Keratinocyte (primary cell): ENCODE results near the gene CCR9. TPM values are rescaled to one million over a fixed set of nuclear protein-coding genes. Genes with fewer than 3 reads are reported as not detected.

ENCODE experiments used
- DNase-seq: peaks from one replicate; pipeline ENCODE4 v3.0.0-alpha.2; 2011; ENCODE audit warnings: low read depth, missing footprints, low spot score
- FAIRE-seq: peaks from 2 replicates; lab custom pipeline; 2011; peaks lifted over from hg19 to GRCh38; lab: Jason Lieb, UNC
- H2AFZ ChIP-seq: 2 replicates; pipeline ENCODE4 v1.6.0; 2012; ENCODE audit warnings: low read length, control low read depth, inconsistent platforms; ENCODE audit not compliant: control insufficient read depth
- H3K27ac ChIP-seq: 2 replicates; pipeline ENCODE4 v1.5.1; 2011; ENCODE audit warnings: low read length; ENCODE audit not compliant: control insufficient read depth, insufficient read depth
- H3K27me3 ChIP-seq: 3 replicates; pipeline ENCODE4 v1.6.0; 2011; ENCODE audit warnings: low read length; ENCODE audit not compliant: control insufficient read depth, insufficient read depth; ENCODE audit errors: extremely low read depth
- H3K36me3 ChIP-seq, 2 experiments: 2 replicates in 1 of 2; 3 replicates in 1 of 2; pipeline ENCODE4 v1.5.1; 2011; ENCODE audit warnings: low read length in 2 of 2, mild to moderate bottlenecking in 1 of 2; ENCODE audit not compliant: control insufficient read depth in 2 of 2, insufficient read depth in 2 of 2; ENCODE audit errors: extremely low read depth in 1 of 2
- H3K4me1 ChIP-seq: 3 replicates; pipeline ENCODE4 v1.5.1; 2011; ENCODE audit warnings: low read length; ENCODE audit not compliant: control insufficient read depth, insufficient read depth; ENCODE audit errors: extremely low read depth
- H3K4me2 ChIP-seq: 3 replicates; pipeline ENCODE4 v1.6.0; 2011; ENCODE audit warnings: low read depth, low read length; ENCODE audit not compliant: control insufficient read depth, insufficient read depth; ENCODE audit errors: extremely low read depth
- H3K4me3 ChIP-seq, 3 experiments: fragments of 200-600 bp in 1 of 3; sonication (generic) in 1 of 3; 2 replicates in 2 of 3; 3 replicates in 1 of 3; pipeline ENCODE4 v1.5.1; 2011 to 2016; ENCODE audit warnings: low read length in 3 of 3, mild to moderate bottlenecking in 3 of 3, control low read depth in 2 of 3, inconsistent platforms in 1 of 3, low read depth in 1 of 3, mixed read lengths in 1 of 3, mixed run types in 1 of 3, moderate library complexity in 1 of 3; ENCODE audit not compliant: control insufficient read depth in 2 of 3, insufficient read depth in 2 of 3; ENCODE audit errors: extremely low read depth in 1 of 3
- H3K79me2 ChIP-seq: 2 replicates; pipeline ENCODE4 v1.6.0; 2012; ENCODE audit warnings: low read length; ENCODE audit not compliant: control insufficient read depth, insufficient read depth
- H3K9ac ChIP-seq: 3 replicates; pipeline ENCODE4 v1.6.0; 2011; ENCODE audit warnings: low read length; ENCODE audit not compliant: control insufficient read depth, insufficient read depth; ENCODE audit errors: extremely low read depth
- H3K9me1 ChIP-seq: 3 replicates; pipeline ENCODE4 v1.6.0; 2011; ENCODE audit warnings: low read length; ENCODE audit not compliant: control insufficient read depth, insufficient read depth; ENCODE audit errors: extremely low read depth
- H3K9me3 ChIP-seq: 2 replicates; pipeline ENCODE4 v1.5.1; 2012; ENCODE audit warnings: low read depth, low read length; ENCODE audit not compliant: control insufficient read depth
- H4K20me1 ChIP-seq: 3 replicates; pipeline ENCODE4 v1.6.0; 2011; ENCODE audit warnings: low read length; ENCODE audit not compliant: control insufficient read depth, insufficient read depth; ENCODE audit errors: extremely low read depth
- EZH2 ChIP-seq: IDR thresholded peaks from one replicate; pipeline ENCODE4 v1.6.1; 2012; ENCODE audit warnings: inconsistent platforms, mild to moderate bottlenecking, low read length, moderate library complexity
- dilution Hi-C: fragments of 300-500 bp; cut with MboI; formaldehyde crosslinking; loops from one replicate; pipeline ENCODE4 v1.7.0; 2020; ENCODE audit warnings: low sequenced_read_pairs; ENCODE audit not compliant: extremely low pct_ligation_motif_present
- polyA plus RNA-seq, 5 experiments: library from polyadenylated mRNA; depleted of rRNA in 3 of 5; stranded (reverse) in 3 of 5; stranded (forward) in 1 of 5; unstranded in 1 of 5; fragments of >200 nt; gene quantifications; 1 replicate in 1 of 5; 2 replicates in 3 of 5; 3 replicates in 1 of 5; pipeline versions ENCODE4 v1.2.1 to v1.2.3, GENCODE V29; 2011 to 2012; ENCODE audit warnings: missing spikeins in 2 of 5, low read depth in 1 of 5, low replicate concordance in 1 of 5
- TF ChIP-seq, protein P1 (sequence below), 3 experiments: IDR thresholded peaks in 1 of 3; conservative IDR thresholded peaks in 1 of 3; optimal IDR thresholded peaks in 1 of 3; 2 replicates in 2 of 3; 3 replicates in 1 of 3; pipeline versions ENCODE3 to v1.5.1; 2011; ENCODE audit warnings: low read length in 3 of 3, mild to moderate bottlenecking in 3 of 3, moderate library complexity in 2 of 3, control low read depth in 1 of 3, inconsistent platforms in 1 of 3; ENCODE audit not compliant: insufficient read depth in 2 of 3; ENCODE audit errors: extremely low read depth in 1 of 3

Gene CCR9
- polyA plus RNA-seq, 1 donor (not counting 4 experiments of a cell fraction or from before 2014, with no cell fraction given) = not detected

DNA sequence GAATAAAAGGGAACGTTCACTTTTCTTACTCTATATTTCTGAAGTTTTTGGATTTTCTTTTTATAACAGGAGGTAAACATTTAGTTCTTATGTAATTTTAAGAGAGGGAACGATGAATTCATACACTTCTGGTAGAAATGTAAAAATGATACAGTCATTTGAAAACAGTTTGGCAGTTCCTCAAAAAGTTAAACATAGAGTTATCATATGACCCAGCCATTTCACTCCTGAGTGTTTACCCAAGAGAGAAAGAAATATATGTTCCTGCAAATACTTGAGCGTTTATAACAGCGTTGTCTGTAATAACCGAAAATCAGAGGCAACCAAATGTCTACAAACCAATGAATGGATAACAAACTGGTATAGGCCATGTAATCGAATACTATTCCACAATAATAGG lies 20.8 kb upstream of the CCR9 start:
- H4K20me1 ChIP-seq = no peaks in the 10 kb centered on the region
- no peak overlapping the region for H3K4me3 ChIP-seq
- no peak overlapping the region for H2AFZ ChIP-seq
- peaks cover 17% of the 10 kb centered on the region for H3K27me3 ChIP-seq
- TF ChIP-seq EZH2 = no peak
- TF ChIP-seq, protein P1, sequence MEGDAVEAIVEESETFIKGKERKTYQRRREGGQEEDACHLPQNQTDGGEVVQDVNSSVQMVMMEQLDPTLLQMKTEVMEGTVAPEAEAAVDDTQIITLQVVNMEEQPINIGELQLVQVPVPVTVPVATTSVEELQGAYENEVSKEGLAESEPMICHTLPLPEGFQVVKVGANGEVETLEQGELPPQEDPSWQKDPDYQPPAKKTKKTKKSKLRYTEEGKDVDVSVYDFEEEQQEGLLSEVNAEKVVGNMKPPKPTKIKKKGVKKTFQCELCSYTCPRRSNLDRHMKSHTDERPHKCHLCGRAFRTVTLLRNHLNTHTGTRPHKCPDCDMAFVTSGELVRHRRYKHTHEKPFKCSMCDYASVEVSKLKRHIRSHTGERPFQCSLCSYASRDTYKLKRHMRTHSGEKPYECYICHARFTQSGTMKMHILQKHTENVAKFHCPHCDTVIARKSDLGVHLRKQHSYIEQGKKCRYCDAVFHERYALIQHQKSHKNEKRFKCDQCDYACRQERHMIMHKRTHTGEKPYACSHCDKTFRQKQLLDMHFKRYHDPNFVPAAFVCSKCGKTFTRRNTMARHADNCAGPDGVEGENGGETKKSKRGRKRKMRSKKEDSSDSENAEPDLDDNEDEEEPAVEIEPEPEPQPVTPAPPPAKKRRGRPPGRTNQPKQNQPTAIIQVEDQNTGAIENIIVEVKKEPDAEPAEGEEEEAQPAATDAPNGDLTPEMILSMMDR (optimal IDR thresholded peaks at IDR 0.05 in 1 of 3, IDR thresholded peaks at IDR 0.05 in 1 of 3, conservative IDR thresholded peaks at IDR 0.05 in 1 of 3; ENCODE audit: extremely low read depth in 1 of 3, insufficient read depth in 2 of 3, low read length in 3 of 3) = no peak
- H3K27ac ChIP-seq = no peak overlapping the region
- H3K4me1 ChIP-seq = no peaks in the 10 kb centered on the region
- no peak for DNase-seq
- no peaks in the 10 kb centered on the region for H3K36me3 ChIP-seq
- no peak for FAIRE-seq
- no peaks in the 10 kb centered on the region for H3K79me2 ChIP-seq
- dilution Hi-C loops = no loop called here
- H3K4me2 ChIP-seq = no peak overlapping the region
- H3K9me3 ChIP-seq = no peaks in the 10 kb centered on the region
- no peak overlapping the region for H3K9ac ChIP-seq
- H3K9me1 ChIP-seq = no peaks in the 10 kb centered on the region

DNA sequence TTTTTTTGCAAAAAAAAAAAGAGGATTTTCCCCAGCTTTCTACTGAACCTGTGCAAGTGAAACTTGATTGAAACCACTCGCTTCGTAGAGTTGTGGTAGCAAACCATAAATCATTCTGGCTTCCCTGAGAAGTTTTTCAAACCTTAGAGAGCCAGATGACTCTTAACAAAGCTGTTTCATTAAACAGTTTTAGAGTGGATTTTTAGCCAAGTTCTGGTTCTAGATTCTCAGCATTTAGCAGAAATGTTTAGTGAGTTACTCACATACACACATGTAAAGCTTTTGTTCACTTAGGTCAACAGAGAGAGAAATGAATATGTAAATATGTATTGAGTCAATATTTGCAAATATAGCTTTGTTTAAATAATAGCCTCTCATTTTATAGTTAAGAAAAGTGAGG lies 18.1 kb upstream of the CCR9 start:
- FAIRE-seq = no peak
- dilution Hi-C loops = no loop called here

More for the DNA sequence above, 18.1 kb upstream of the CCR9 start:
- Histone ChIP-seq H3K4me1 (no peaks in the 10 kb centered on the region), H3K79me2 (no peaks in the 10 kb centered on the region), H3K4me3 (no peak overlapping the region), H3K36me3 (no peaks in the 10 kb centered on the region), H4K20me1 (no peaks in the 10 kb centered on the region), H3K27me3 (peaks cover 12% of the 10 kb centered on the region), H3K4me2 (no peak overlapping the region), H2AFZ (no peak overlapping the region), H3K9me1 (no peaks in the 10 kb centered on the region), H3K9ac (no peak overlapping the region), H3K9me3 (no peaks in the 10 kb centered on the region), H3K27ac (no peak overlapping the region)
- no peak for DNase-seq
- TF ChIP-seq EZH2 = no peak
- TF ChIP-seq, protein P1 (optimal IDR thresholded peaks at IDR 0.05 in 1 of 3, IDR thresholded peaks at IDR 0.05 in 1 of 3, conservative IDR thresholded peaks at IDR 0.05 in 1 of 3; ENCODE audit: extremely low read depth in 1 of 3, insufficient read depth in 2 of 3, low read length in 3 of 3) = no peak
